Hepatocyte (in vitro differentiated cells): ENCODE data around the gene NSUN2. TPM values are rescaled to one million over a fixed set of nuclear protein-coding genes. Genes with fewer than 3 reads are reported as not detected.

Experiments
- DNase-seq: peaks from one replicate; pipeline ENCODE4 v3.0.0-alpha.2; 2016; ENCODE audit warnings: low spot score
- H2AFZ ChIP-seq: fragments of 200-600 bp; sonication (generic); 2 replicates; pipeline ENCODE4 v1.6.0; 2016; ENCODE audit warnings: antibody characterized with exemption, mild to moderate bottlenecking
- H3K27ac ChIP-seq: fragments of 200-600 bp; sonication (generic); 2 replicates; pipeline ENCODE4 v1.5.1; 2016; ENCODE audit warnings: mild to moderate bottlenecking
- H3K27me3 ChIP-seq: fragments of 200-600 bp; sonication (generic); 2 replicates; pipeline ENCODE4 v1.6.1; 2016
- H3K36me3 ChIP-seq: fragments of 200-600 bp; sonication (generic); replicated peaks from 2 replicates; pipeline ENCODE4 v1.5.1; 2016; ENCODE audit warnings: low read depth; ENCODE audit not compliant: insufficient read depth
- H3K4me1 ChIP-seq: fragments of 200-600 bp; sonication (generic); 2 replicates; pipeline ENCODE4 v1.5.1; 2016; ENCODE audit warnings: mild to moderate bottlenecking, moderate library complexity; ENCODE audit not compliant: insufficient read depth
- H3K4me2 ChIP-seq: fragments of 200-600 bp; sonication (generic); 2 replicates; pipeline ENCODE4 v1.6.0; 2016
- H3K4me3 ChIP-seq: fragments of 200-600 bp; sonication (generic); 2 replicates; pipeline ENCODE4 v1.5.1; 2016; ENCODE audit warnings: mild to moderate bottlenecking
- H3K79me2 ChIP-seq: fragments of 200-600 bp; sonication (generic); 2 replicates; pipeline ENCODE4 v1.6.0; 2017; ENCODE audit warnings: mild to moderate bottlenecking
- H3K9me2 ChIP-seq: fragments of 200-600 bp; sonication (generic); replicated peaks from 2 replicates; pipeline ENCODE4 v1.6.0; 2017; ENCODE audit warnings: mild to moderate bottlenecking; ENCODE audit not compliant: insufficient read depth
- H3K9me3 ChIP-seq: fragments of 200-600 bp; sonication (generic); 2 replicates; pipeline ENCODE4 v1.5.1; 2016; ENCODE audit warnings: low read depth, mild to moderate bottlenecking
- H4K20me1 ChIP-seq: fragments of 200-600 bp; sonication (generic); 2 replicates; pipeline ENCODE4 v1.6.0; 2016; ENCODE audit warnings: mild to moderate bottlenecking; ENCODE audit not compliant: insufficient read depth, poor library complexity, severe bottlenecking
- CTCF ChIP-seq: fragments of 200-600 bp; sonication (generic); IDR thresholded peaks from 2 replicates; pipeline ENCODE4 v1.5.1; 2016; ENCODE audit warnings: antibody characterized with exemption, mild to moderate bottlenecking; ENCODE audit not compliant: poor library complexity
- EZH2 ChIP-seq: fragments of 200-600 bp; sonication (generic); IDR thresholded peaks from 2 replicates; pipeline ENCODE4 v1.6.1; 2016; ENCODE audit warnings: antibody characterized with exemption, mild to moderate bottlenecking, borderline replicate concordance
- EZH2phosphoT487 ChIP-seq: fragments of 200-600 bp; sonication (generic); IDR thresholded peaks from one replicate; pipeline ENCODE4 v1.6.1; 2018; ENCODE audit warnings: antibody characterized with exemption, mild to moderate bottlenecking, low read depth, moderate library complexity; ENCODE audit not compliant: unreplicated experiment, severe bottlenecking
- WGBS: methylation state at CpG from one replicate; pipeline ENCODE4 v1.1.6; 2016; ENCODE audit warnings: low lambda C conversion rate; ENCODE audit errors: missing lambda C conversion rate; 5-methylcytosine and 5-hydroxymethylcytosine counted together
- polyA plus RNA-seq: library from polyadenylated mRNA; unstranded; fragments of >200 nt; fragmentation: Nextera tagmentation; extraction: Ambion mirVana; gene quantifications from 2 replicates; pipeline ENCODE4 v1.2.1, GENCODE V29; 2016
- total RNA-seq: library from RNA; depleted of rRNA; stranded (reverse); fragments of >200 nt; gene quantifications from 2 replicates; pipeline ENCODE4 v1.2.3, GENCODE V29; 2014

NSUN2 gene
- total and polyA plus RNA-seq, 2 experiments from 2014 or later = 34.8 to 43.0 TPM

DNA sequence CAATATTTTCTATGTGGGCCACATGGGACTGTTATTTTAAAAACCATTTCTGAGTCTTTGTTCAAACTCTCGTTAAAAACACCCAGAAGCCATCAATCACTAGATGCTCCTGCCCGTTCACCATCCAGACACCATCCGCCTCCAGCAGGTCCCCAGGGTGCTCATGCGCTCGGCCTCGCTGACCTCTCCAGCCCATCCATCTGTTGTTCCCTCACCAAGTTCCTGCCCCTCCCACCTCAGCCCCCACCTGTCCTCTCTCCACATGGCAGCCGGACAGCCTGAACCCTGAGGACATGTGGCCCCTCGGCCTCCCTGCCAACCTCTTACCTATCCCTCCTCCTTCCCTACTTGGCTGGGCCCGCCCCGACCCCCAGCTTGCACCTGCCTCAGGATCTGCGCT lies 31.6 kb downstream of the NSUN2 start:
- H3K27ac ChIP-seq = no peak overlapping the region
- H3K9me2 ChIP-seq = no peaks in the 10 kb centered on the region
- H3K4me3 ChIP-seq = no peak overlapping the region
- H2AFZ ChIP-seq = no peak overlapping the region
- no peaks in the 10 kb centered on the region for H4K20me1 ChIP-seq
- no peak for TF ChIP-seq EZH2
- TF ChIP-seq CTCF = no peak
- no peak for TF ChIP-seq EZH2phosphoT487
- DNase-seq = no peak
- no peaks in the 10 kb centered on the region for H3K4me1 ChIP-seq
- no peaks in the 10 kb centered on the region for H3K9me3 ChIP-seq
- no peaks in the 10 kb centered on the region for H3K27me3 ChIP-seq
- no peak overlapping the region for H3K4me2 ChIP-seq
- 100% methylated on average over 7 of the region's 11 CpGs for WGBS
- no peaks in the 10 kb centered on the region for H3K36me3 ChIP-seq
- no peaks in the 10 kb centered on the region for H3K79me2 ChIP-seq

GRCh38 chr5:6599739-6600138 lies 33.1 kb downstream of the NSUN2 start:
- Histone ChIP-seq H3K79me2 (no peaks in the 10 kb centered on the region), H3K4me3 (no peak overlapping the region), H3K36me3 (no peaks in the 10 kb centered on the region), H3K9me2 (no peaks in the 10 kb centered on the region), H3K27ac (no peak overlapping the region), H3K9me3 (no peaks in the 10 kb centered on the region), H3K27me3 (no peaks in the 10 kb centered on the region), H3K4me1 (no peaks in the 10 kb centered on the region), H3K4me2 (no peak overlapping the region), H2AFZ (no peak overlapping the region), H4K20me1 (no peaks in the 10 kb centered on the region)
- TF ChIP-seq EZH2 (no peak), CTCF (no peak), EZH2phosphoT487 (no peak)
- no peak for DNase-seq
- 97% methylated on average over 8 of the region's 8 CpGs for WGBS

- WGBS = 94% methylated on average over 14 of the region's 14 CpGs
- H3K27me3 ChIP-seq = no peaks in the 10 kb centered on the region
- no peak for TF ChIP-seq CTCF
- TF ChIP-seq EZH2 = no peak
- H3K79me2 ChIP-seq = no peaks in the 10 kb centered on the region
- no peak overlapping the region for H3K4me2 ChIP-seq
- H3K4me1 ChIP-seq = no peaks in the 10 kb centered on the region
- H3K27ac ChIP-seq = no peak overlapping the region
- H4K20me1 ChIP-seq = no peaks in the 10 kb centered on the region
- no peak for DNase-seq
- H3K36me3 ChIP-seq = no peaks in the 10 kb centered on the region
- no peak overlapping the region for H2AFZ ChIP-seq
- no peaks in the 10 kb centered on the region for H3K9me3 ChIP-seq
- no peaks in the 10 kb centered on the region for H3K9me2 ChIP-seq
- H3K4me3 ChIP-seq = no peak overlapping the region
Measured at GRCh38 chr5:6598351-6598900, 34.4 kb downstream of the NSUN2 start.

DNA sequence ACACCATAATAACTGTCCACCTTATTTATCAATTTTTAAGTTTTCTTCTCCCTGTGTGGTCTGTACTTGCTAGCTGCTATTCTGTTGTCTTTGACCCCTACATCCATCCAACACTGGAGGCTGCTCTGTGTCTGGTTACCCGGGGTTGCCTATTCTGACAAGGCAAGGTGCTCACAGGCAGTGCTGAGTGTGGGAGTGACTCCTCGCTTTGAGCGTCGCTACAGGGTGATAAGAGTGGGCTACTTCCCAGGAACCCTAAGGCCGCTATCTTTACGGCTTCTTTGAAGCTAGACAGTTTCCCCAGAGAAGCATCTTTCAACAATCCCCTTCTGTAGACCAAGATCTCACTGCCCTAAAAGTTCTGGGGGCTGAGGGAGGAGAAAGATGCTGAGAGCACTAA lies 35.3 kb downstream of the NSUN2 start:
- Histone ChIP-seq H3K4me3 (no peak overlapping the region), H3K4me2 (no peak overlapping the region), H3K9me2 (no peaks in the 10 kb centered on the region), H3K4me1 (no peaks in the 10 kb centered on the region), H3K27ac (no peak overlapping the region), H2AFZ (no peak overlapping the region), H3K36me3 (no peaks in the 10 kb centered on the region), H3K79me2 (no peaks in the 10 kb centered on the region), H4K20me1 (no peaks in the 10 kb centered on the region), H3K27me3 (no peaks in the 10 kb centered on the region), H3K9me3 (no peaks in the 10 kb centered on the region)
- 82% methylated on average over 6 of the region's 6 CpGs for whole genome bisulfite sequencing
- DNase-seq = no peak
- TF ChIP-seq CTCF (no peak), EZH2phosphoT487 (no peak), EZH2 (no peak)
